IPS-18a (cell line): Measurements from ENCODE around the gene POU4F2.
"Not testable (repeated sequence)": the region's sequence is repeated elsewhere in the genome, so short reads cannot be mapped to it uniquely, and the experiment has no call there.

ENCODE experiments used
- H3K27ac ChIP-seq: one replicate; pipeline ENCODE4 v1.5.1; 2013; ENCODE audit warnings: low read length
- H3K27me3 ChIP-seq: one replicate; pipeline ENCODE4 v1.6.1; 2013; ENCODE audit warnings: mild to moderate bottlenecking, low read length; ENCODE audit not compliant: control insufficient read depth, insufficient read depth
- H3K36me3 ChIP-seq: one replicate; pipeline ENCODE4 v1.6.1; 2013; ENCODE audit warnings: low read depth, low read length; ENCODE audit not compliant: control insufficient read depth
- H3K4me1 ChIP-seq: one replicate; pipeline ENCODE4 v1.6.1; 2013; ENCODE audit warnings: low read depth, low read length; ENCODE audit not compliant: control insufficient read depth
- H3K4me3 ChIP-seq: one replicate; pipeline ENCODE4 v1.5.1; 2013; ENCODE audit warnings: low read length
- H3K9ac ChIP-seq: one replicate; pipeline ENCODE4 v1.6.1; 2013; ENCODE audit warnings: mild to moderate bottlenecking, low read length, moderate library complexity
- H3K9me3 ChIP-seq: one replicate; pipeline ENCODE4 v1.6.1; 2013; ENCODE audit warnings: low read depth, low read length; ENCODE audit not compliant: control insufficient read depth

Gene POU4F2

DNA sequence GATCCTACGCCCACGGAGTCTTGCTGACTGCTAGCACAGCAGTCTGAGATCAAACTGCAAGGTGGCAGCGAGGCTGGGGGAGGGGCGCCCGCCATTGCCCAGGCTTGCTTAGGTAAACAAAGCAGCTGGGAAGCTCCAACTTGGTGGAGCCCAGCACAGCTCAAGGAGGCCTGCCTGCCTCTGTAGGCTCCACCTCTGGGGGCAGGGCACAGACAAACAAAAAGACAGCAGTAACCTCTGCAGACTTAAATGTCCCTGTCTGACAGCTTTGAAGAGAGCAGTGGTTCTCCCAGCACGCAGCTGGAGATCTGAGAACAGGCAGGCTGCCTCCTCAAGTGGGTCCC, 25.2 kb downstream of the POU4F2 start:
- H3K4me1 ChIP-seq, H3K27ac ChIP-seq, H3K9ac ChIP-seq, H3K4me3 ChIP-seq, H3K9me3 ChIP-seq, H3K36me3 ChIP-seq: not testable (repeated sequence)
- H3K27me3 ChIP-seq = peaks cover 10% of the 10 kb centered on the region

GRCh38 chr4:146674829-146675570, 36.3 kb downstream of the POU4F2 start:
- Histone ChIP-seq H3K9ac (no peak overlapping the region), H3K4me3 (no peak overlapping the region), H3K36me3 (no peaks in the 10 kb centered on the region), H3K27ac (no peak overlapping the region), H3K9me3 (no peaks in the 10 kb centered on the region), H3K4me1 (no peaks in the 10 kb centered on the region), H3K27me3 (no peaks in the 10 kb centered on the region)
